Thyroid gland (tissue), 4 donors: ENCODE results near the gene MTG2.

Source experiments
- CTCF ChIP-seq, 6 experiments: fragments of 200-600 bp in 3 of 6; fragments of 450-650 bp in 3 of 6; sonication (generic) in 3 of 6; IDR thresholded peaks; one replicate each; pipeline ENCODE4 v1.5.1; 2016 to 2019; ENCODE audit warnings: antibody characterized with exemption in 6 of 6, mild to moderate bottlenecking in 2 of 6, inconsistent platforms in 1 of 6, moderate library complexity in 1 of 6
- POLR2A ChIP-seq, 2 donors: fragments of 450-650 bp; IDR thresholded peaks; one replicate each; pipeline ENCODE4 v1.6.1; 2017; ENCODE audit warnings: antibody characterized with exemption in 2 of 2, mild to moderate bottlenecking in 2 of 2, moderate library complexity in 1 of 2

DNA sequence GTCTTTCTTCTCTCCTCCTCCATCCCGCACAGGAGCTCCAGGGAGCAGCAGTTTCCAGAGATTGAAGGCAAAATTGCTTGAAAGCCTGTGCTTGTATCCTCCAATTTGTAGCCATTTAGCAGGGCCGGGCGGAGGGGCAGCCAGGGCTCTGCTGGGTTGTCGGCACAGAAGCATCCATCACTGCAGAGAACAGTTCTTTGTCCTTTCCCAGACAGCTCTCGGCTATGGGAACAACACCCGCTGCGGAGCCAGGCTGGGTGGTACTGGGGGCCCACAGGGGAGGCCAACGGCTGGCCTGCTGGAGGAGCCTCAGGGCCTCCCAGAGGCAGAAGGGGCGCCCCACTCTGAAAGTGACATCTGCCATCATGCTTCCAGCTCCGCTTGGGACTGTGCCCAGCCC, 29.5 kb downstream of the MTG2 start:
- TF ChIP-seq CTCF (IDR thresholded peaks at IDR 0.05): no peak
- no peak for TF ChIP-seq POLR2A (IDR thresholded peaks at IDR 0.05)
